GM12878 (cell line): ENCODE data around the gene TATDN3. TPM values are rescaled to one million over a fixed set of nuclear protein-coding genes. Genes with fewer than 3 reads are reported as not detected.

ENCODE experiments used
- ATF2 ChIP-seq: IDR thresholded peaks from 2 replicates; pipeline ENCODE4 v1.6.1; 2012; ENCODE audit warnings: low read length, inconsistent platforms
- BCL11A ChIP-seq: IDR thresholded peaks from 2 replicates; pipeline ENCODE4 v1.6.1; 2011; ENCODE audit warnings: low read depth, low read length
- BCL3 ChIP-seq: IDR thresholded peaks from 2 replicates; pipeline ENCODE4 v1.6.1; 2011; ENCODE audit warnings: borderline replicate concordance, low read depth, mild to moderate bottlenecking, moderate library complexity, low read length; ENCODE audit not compliant: insufficient read depth, poor library complexity, severe bottlenecking
- CREM ChIP-seq: IDR thresholded peaks from 2 replicates; pipeline ENCODE4 v1.6.1; 2014; ENCODE audit warnings: antibody characterized with exemption, low read depth
- EED ChIP-seq: sonication (generic); IDR thresholded peaks from 2 replicates; pipeline ENCODE4 v1.6.1; 2016; ENCODE audit warnings: antibody characterized with exemption, low read depth
- EZH2 ChIP-seq: IDR thresholded peaks from 2 replicates; pipeline ENCODE4 v1.6.1; 2012; ENCODE audit warnings: low read depth, mild to moderate bottlenecking, control low read depth, inconsistent platforms, low read length, borderline replicate concordance; ENCODE audit not compliant: control insufficient read depth
- IKZF2 ChIP-seq, 2 experiments: fragments of 450-650 bp; IDR thresholded peaks; 2 replicates each; pipeline ENCODE4 v1.6.1; 2017; ENCODE audit warnings: mild to moderate bottlenecking in 2 of 2, moderate library complexity in 2 of 2
- MEF2A ChIP-seq: IDR thresholded peaks from 2 replicates; pipeline ENCODE4 v1.6.1; 2011; ENCODE audit warnings: low read depth, mild to moderate bottlenecking, low read length, moderate library complexity; ENCODE audit not compliant: insufficient read depth
- MTA2 ChIP-seq: fragments of 450-650 bp; IDR thresholded peaks from 2 replicates; pipeline ENCODE4 v1.6.1; 2016; ENCODE audit warnings: low read depth, mild to moderate bottlenecking, moderate library complexity
- PKNOX1 ChIP-seq: fragments of 450-650 bp; IDR thresholded peaks from 2 replicates; pipeline ENCODE4 v1.6.1; 2016; ENCODE audit warnings: mild to moderate bottlenecking
- POLR2AphosphoS2 ChIP-seq: IDR thresholded peaks from 2 replicates; pipeline ENCODE4 v1.6.1; 2011; ENCODE audit warnings: low read depth, mild to moderate bottlenecking, low read length, improper control_type of control experiment, moderate library complexity
- RCOR1 ChIP-seq: conservative IDR thresholded peaks from 2 replicates; pipeline ENCODE4 v1.6.1; 2012; ENCODE audit warnings: low read depth, low read length, improper control_type of control experiment
- RELA ChIP-seq: fragments of 450-650 bp; IDR thresholded peaks from 2 replicates; pipeline ENCODE4 v1.8.0; 2014; ENCODE audit warnings: borderline replicate concordance; ENCODE audit not compliant: partially characterized antibody
- REST ChIP-seq: IDR thresholded peaks from 2 replicates; pipeline ENCODE4 v1.6.1; 2012; ENCODE audit warnings: mild to moderate bottlenecking, low read depth, low read length
- SMAD1 ChIP-seq: fragments of 450-650 bp; IDR thresholded peaks from 2 replicates; pipeline ENCODE4 v1.6.1; 2018; ENCODE audit warnings: mild to moderate bottlenecking, low read depth; ENCODE audit not compliant: partially characterized antibody
- SUZ12 ChIP-seq: fragments of 200-600 bp; sonication (generic); IDR thresholded peaks from one replicate; pipeline ENCODE4 v1.6.1; 2018; ENCODE audit warnings: antibody characterized with exemption, mild to moderate bottlenecking; ENCODE audit not compliant: unreplicated experiment
- ZBTB4 ChIP-seq: fragments of 450-650 bp; formaldehyde crosslinking; IDR thresholded peaks from 2 replicates; pipeline ENCODE4 v1.4.0; 2022; ENCODE audit warnings: mild to moderate bottlenecking, moderate library complexity
- ZNF217 ChIP-seq: fragments of 450-650 bp; IDR thresholded peaks from 2 replicates; pipeline ENCODE4 v1.6.1; 2017; ENCODE audit warnings: antibody characterized with exemption, mild to moderate bottlenecking
- ZNF24 ChIP-seq: fragments of 450-650 bp; IDR thresholded peaks from 2 replicates; pipeline ENCODE4 v1.6.1; 2017; ENCODE audit warnings: antibody characterized with exemption, mild to moderate bottlenecking
- polyA plus RNA-seq, 11 experiments: library from polyadenylated mRNA; depleted of rRNA in 4 of 11; unstranded in 6 of 11; stranded (reverse) in 5 of 11; fragments of >200 nt; fragmentation: Nextera tagmentation in 4 of 11; fragmentation: Illumina TruSeq in 1 of 11; extraction: Ambion mirVana in 4 of 11; extraction: Trizol in 1 of 11; gene quantifications; 1 replicate in 1 of 11; 2 replicates in 10 of 11; pipeline versions ENCODE4 v1.2.1 to v1.2.3, GENCODE V29; 2011 to 2016; ENCODE audit warnings: inconsistent platforms in 2 of 11, missing spikeins in 2 of 11, low read depth in 1 of 11
- total RNA-seq, 4 experiments: library from RNA; depleted of rRNA in 3 of 4; stranded (reverse); fragments of >200 nt in 3 of 4; fragmentation: Illumina TruSeq in 1 of 4; extraction: Trizol in 1 of 4; gene quantifications; 2 replicates each; pipeline versions ENCODE4 v1.2.1 to v1.2.3, GENCODE V29; 2013 to 2021

Gene TATDN3
- total and polyA plus RNA-seq, 10 of the 15 experiments (the other 5 are each of a cell fraction or from before 2014, with no cell fraction given): 15.5 to 40.0 (median 22.7) TPM

- TF ChIP-seq BCL3 (no peak), ZNF24 (no peak), ATF2 (peak; percentile 16; the same call in 1 of the 2 replicates), SUZ12 (no peak), RCOR1 (no peak), ZNF217 (peak; percentile 78; the same call in 1 of the 2 replicates), SMAD1 (no peak), BCL11A (no peak), REST (no peak), IKZF2 (IDR thresholded peaks at IDR 0.05) (peak in 1 of 2 experiments; percentile 39; a peak in 1 of 4 replicates), EED (0 out of 2 replicates have a peak, but pooled peaks have one; percentile 29), RELA (no peak), EZH2 (no peak), ZBTB4 (CRISPR knock-in tag) (no peak), CREM (peak; percentile 32; the same call in 1 of the 2 replicates), MEF2A (0 out of 2 replicates have a peak, but pooled peaks have one; percentile 43), POLR2AphosphoS2 (no peak), MTA2 (peak; percentile 54; the same call in 1 of the 2 replicates), PKNOX1 (peak; percentile 50)
- TF ChIP-seq, all 136 proteins: peak for 17
Measured at GRCh38 chr1:212819726-212820125, 28.0 kb downstream of the TATDN3 start (continued).
